ENCODE data around the gene SLTM. TPM values are rescaled to one million over a fixed set of nuclear protein-coding genes. Genes with fewer than 3 reads are reported as not detected.

SLTM gene
- total RNA-seq, 1 donor from 2014 or later, result 102 TPM

DNA sequence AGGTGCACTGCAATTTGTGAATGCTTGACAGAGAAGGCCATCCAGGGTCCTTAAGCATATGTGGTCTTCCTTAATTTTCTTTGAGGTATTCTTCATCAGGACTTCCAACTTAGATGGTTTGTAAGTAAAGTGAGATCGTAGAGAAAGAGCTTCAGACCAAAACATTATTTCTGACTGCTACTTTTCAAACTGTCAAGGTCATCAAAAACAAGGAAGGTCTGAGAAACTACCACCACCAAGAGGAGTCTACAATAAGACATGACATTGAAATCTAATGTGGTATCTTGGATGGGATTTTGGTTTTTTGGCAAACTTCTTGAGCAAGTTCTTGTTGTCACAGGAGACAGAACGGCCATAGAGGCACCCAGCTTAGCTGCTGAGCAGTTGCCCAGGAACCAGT lies 34.0 kb upstream of the SLTM start:
- Histone ChIP-seq H3K4me3 (ENCODE audit: low read depth, low read length) (no peak overlapping the region), H3K36me3 (ENCODE audit: control insufficient read depth, insufficient read depth, low read length) (no peaks in the 10 kb centered on the region), H3K27me3 (ENCODE audit: control insufficient read depth, insufficient read depth, low read length) (no peaks in the 10 kb centered on the region)
- FAIRE-seq (no peak), DNase-seq (ENCODE audit: low read depth) (no peak)
- TF ChIP-seq, protein P1, sequence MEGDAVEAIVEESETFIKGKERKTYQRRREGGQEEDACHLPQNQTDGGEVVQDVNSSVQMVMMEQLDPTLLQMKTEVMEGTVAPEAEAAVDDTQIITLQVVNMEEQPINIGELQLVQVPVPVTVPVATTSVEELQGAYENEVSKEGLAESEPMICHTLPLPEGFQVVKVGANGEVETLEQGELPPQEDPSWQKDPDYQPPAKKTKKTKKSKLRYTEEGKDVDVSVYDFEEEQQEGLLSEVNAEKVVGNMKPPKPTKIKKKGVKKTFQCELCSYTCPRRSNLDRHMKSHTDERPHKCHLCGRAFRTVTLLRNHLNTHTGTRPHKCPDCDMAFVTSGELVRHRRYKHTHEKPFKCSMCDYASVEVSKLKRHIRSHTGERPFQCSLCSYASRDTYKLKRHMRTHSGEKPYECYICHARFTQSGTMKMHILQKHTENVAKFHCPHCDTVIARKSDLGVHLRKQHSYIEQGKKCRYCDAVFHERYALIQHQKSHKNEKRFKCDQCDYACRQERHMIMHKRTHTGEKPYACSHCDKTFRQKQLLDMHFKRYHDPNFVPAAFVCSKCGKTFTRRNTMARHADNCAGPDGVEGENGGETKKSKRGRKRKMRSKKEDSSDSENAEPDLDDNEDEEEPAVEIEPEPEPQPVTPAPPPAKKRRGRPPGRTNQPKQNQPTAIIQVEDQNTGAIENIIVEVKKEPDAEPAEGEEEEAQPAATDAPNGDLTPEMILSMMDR (IDR thresholded peaks at IDR 0.05; ENCODE audit: insufficient read depth, low read length, severe bottlenecking), result no peak

DNA sequence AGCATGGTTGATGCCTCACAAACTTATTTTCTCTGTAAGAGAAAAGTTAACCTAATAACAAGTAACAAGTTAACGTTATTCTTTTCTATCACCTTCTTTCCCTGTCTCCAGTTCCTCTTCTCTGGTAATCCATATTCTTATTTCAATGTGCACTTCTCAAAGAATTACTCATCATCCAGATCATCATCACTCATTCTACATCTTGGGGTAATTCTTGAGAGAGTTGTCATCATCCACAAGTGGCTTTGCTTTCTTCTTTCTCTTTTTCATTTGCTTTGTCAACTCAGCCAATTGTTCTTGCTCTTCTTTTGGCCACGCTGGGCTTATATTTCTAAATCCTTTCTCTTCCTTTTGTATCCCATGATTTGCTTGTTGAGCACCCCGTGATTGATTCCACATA lies 33.2 kb upstream of the SLTM start:
- FAIRE-seq (no peak), DNase-seq (ENCODE audit: low read depth) (peak; percentile 75)
- TF ChIP-seq, protein P1 (IDR thresholded peaks at IDR 0.05; ENCODE audit: insufficient read depth, low read length, severe bottlenecking), result no peak

DNA sequence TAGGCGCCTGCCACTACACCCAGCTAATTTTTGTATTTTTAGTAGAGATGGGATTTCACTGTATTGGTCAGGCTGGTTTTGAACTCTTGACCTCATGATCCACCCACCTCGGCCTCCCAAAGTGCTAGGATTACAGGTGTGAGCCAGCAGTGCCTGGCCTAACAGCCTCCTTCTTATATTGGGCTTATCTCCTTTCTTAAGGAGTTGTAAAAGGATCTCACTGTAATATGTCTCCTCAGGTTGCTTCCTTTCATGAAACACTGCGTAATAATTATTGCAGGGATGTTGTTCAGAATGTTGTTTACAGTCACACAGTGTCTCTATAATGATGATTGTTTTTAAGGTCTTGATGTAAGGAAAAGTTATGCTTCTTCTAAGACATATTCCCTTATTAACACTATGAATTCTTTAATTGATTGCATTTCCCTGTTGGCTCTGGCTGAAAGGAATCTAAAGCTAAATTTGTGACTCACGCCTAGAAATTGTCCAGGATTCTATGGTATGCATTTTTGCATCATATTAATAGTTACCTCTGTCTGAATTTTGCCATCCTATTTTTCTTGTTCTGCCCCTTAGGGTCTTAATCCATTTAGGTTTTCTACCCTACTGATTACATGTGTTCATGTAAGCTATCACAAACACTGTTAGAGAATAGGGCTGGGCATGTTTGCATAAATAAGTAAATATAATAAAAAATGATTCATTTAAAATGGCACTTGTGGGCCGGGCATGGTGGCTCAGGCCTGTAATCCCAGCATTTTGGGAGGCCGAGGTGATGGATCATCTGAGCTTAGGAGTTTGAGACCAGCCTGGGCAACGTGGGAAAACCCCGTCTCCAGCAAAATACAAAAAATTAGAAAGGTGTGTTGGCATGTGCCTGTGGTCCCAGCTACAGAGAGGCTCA lies 29.4 kb upstream of the SLTM start:
- peak; percentile 32 for DNase-seq (ENCODE audit: low read depth)
- Histone ChIP-seq H3K4me3 (ENCODE audit: low read depth, low read length) (no peak overlapping the region), H3K36me3 (ENCODE audit: control insufficient read depth, insufficient read depth, low read length) (no peaks in the 10 kb centered on the region), H3K27me3 (ENCODE audit: control insufficient read depth, insufficient read depth, low read length) (no peaks in the 10 kb centered on the region)
- FAIRE-seq, result no peak
- TF ChIP-seq, protein P1 (IDR thresholded peaks at IDR 0.05; ENCODE audit: insufficient read depth, low read length, severe bottlenecking), result no peak

More for the DNA sequence above, 33.2 kb upstream of the SLTM start:
- Histone ChIP-seq H3K4me3 (ENCODE audit: low read depth, low read length) (no peak overlapping the region), H3K36me3 (ENCODE audit: control insufficient read depth, insufficient read depth, low read length) (no peaks in the 10 kb centered on the region), H3K27me3 (ENCODE audit: control insufficient read depth, insufficient read depth, low read length) (no peaks in the 10 kb centered on the region)

DNA sequence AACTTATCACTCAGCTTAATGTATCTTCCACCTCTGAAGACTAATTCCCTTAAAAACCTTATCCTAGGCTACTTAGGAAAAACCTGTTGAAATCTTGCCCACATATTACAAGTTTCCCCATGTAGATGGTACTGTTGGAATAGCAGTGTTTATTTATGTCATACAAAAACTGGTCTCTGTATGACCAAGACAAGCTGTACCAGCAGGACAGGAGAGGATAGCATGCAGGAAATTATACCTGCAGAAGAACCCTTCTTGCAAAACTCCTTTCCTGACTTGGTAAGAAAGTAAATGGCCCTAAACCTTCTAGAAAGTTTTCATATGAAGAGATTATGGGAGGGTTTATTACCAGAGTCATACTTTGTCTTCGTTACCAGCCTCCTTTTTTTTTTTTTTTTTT lies 28.7 kb upstream of the SLTM start:
- Histone ChIP-seq H3K36me3 (ENCODE audit: control insufficient read depth, insufficient read depth, low read length) (no peaks in the 10 kb centered on the region), H3K4me3 (ENCODE audit: low read depth, low read length) (no peak overlapping the region), H3K27me3 (ENCODE audit: control insufficient read depth, insufficient read depth, low read length) (no peaks in the 10 kb centered on the region)
- DNase-seq (ENCODE audit: low read depth), result no peak
- TF ChIP-seq, protein P1 (IDR thresholded peaks at IDR 0.05; ENCODE audit: insufficient read depth, low read length, severe bottlenecking), result no peak
- FAIRE-seq, result no peak

DNA sequence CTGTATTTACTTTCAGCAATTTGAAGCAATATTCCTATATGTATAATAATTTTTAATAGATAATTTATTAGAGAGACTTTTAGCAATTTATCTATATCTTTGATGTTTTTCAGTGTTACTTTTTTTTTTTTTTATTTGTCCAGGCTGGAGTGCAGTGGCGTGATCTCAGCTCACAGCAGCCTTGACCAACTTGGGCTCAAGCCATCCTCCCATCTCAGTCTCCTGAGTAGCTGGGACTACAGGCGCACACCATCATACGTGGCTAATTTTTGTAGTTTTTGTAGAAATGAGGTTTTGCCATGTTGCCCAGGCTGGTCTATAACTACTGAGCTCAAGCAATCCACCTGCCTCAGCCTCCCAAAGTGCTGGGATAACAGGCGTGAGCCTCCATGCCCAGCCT lies 25.3 kb upstream of the SLTM start:
- no peaks in the 10 kb centered on the region for H3K27me3 ChIP-seq (ENCODE audit: control insufficient read depth, insufficient read depth, low read length)
- TF ChIP-seq, protein P1 (IDR thresholded peaks at IDR 0.05; ENCODE audit: insufficient read depth, low read length, severe bottlenecking), result no peak
- H3K4me3 ChIP-seq (ENCODE audit: low read depth, low read length), result no peak overlapping the region
- H3K36me3 ChIP-seq (ENCODE audit: control insufficient read depth, insufficient read depth, low read length), result no peaks in the 10 kb centered on the region
- FAIRE-seq (no peak), DNase-seq (ENCODE audit: low read depth) (no peak)
